A549 (cell line): ENCODE measurements around the gene UTY. TPM values are rescaled to one million over a fixed set of nuclear protein-coding genes. Genes with fewer than 3 reads are reported as not detected.
A peak's percentile ranks its signal among the peaks of the same experiment; 100 is the strongest.

Source experiments
- ATAC-seq, 2 experiments: fragments of 200-7000 bp in 1 of 2; fragments of >200 bp in 1 of 2; cut with Nextera tagmentation in 1 of 2; cut with Tn5 transposase in 1 of 2; 3 replicates each; pipeline versions ENCODE4 v1.8.0 to v1.9.1; 2018 to 2020; ENCODE audit warnings: mild to moderate bottlenecking in 1 of 2, moderate library complexity in 1 of 2
- CTCF ChIA-PET: fragments of 300-600 bp; sonication (Branson Sonifier 250); formaldehyde crosslinking; extraction: SDS; loops from one replicate; lab custom pipeline; 2021; ENCODE audit warnings: antibody characterized with exemption, inconsistent platforms; lab: Yijun Ruan, JAX
- POLR2A ChIA-PET: fragments of 350-600 bp; formaldehyde crosslinking; extraction: SDS; loops from one replicate; lab custom pipeline; 2021; ENCODE audit warnings: antibody characterized with exemption, inconsistent platforms; lab: Yijun Ruan, JAX
- DNase-seq, 2 experiments: peaks; one replicate each; pipeline versions ENCODE4 v3.0.0 to v3.0.0-alpha.2; 2011 to 2016; ENCODE audit warnings: low read depth in 1 of 2, low spot score in 1 of 2
- FAIRE-seq: peaks from 2 replicates; lab custom pipeline; 2011; peaks lifted over from hg19 to GRCh38; lab: Jason Lieb, UNC
- H3K27ac ChIP-seq, 2 experiments: fragments of >200 bp; sonication (Bioruptor Twin); formaldehyde crosslinking; 3 replicates each; pipeline ENCODE4 v1.5.1; 2016 to 2017
- H3K4me1 ChIP-seq: fragments of >200 bp; sonication (Bioruptor Twin); formaldehyde crosslinking; 3 replicates; pipeline ENCODE4 v1.6.1; 2016
- H3K4me2 ChIP-seq: fragments of >200 bp; sonication (Bioruptor Twin); formaldehyde crosslinking; 3 replicates; pipeline ENCODE4 v1.6.1; 2016
- H3K4me3 ChIP-seq: fragments of >200 bp; sonication (Bioruptor Twin); formaldehyde crosslinking; 3 replicates; pipeline ENCODE4 v1.5.1; 2016
- H3K9me3 ChIP-seq: fragments of >200 bp; sonication (Bioruptor Twin); formaldehyde crosslinking; 3 replicates; pipeline ENCODE4 v1.6.1; 2016
- CBX2 ChIP-seq: fragments of 200-600 bp; sonication (generic); IDR thresholded peaks from 2 replicates; pipeline ENCODE4 v1.6.1; 2016; ENCODE audit warnings: low read depth, mild to moderate bottlenecking, borderline replicate concordance
- CBX8 ChIP-seq: fragments of 200-600 bp; sonication (generic); IDR thresholded peaks from 2 replicates; pipeline ENCODE4 v1.6.1; 2016
- EHF ChIP-seq: fragments of 250-450 bp; sonication (Bioruptor Pico); IDR thresholded peaks from 2 replicates; pipeline ENCODE4 v1.5.0; 2020; ENCODE audit warnings: mild to moderate bottlenecking
- EP300 ChIP-seq, 2 experiments: fragments of >200 bp; sonication (Bioruptor Twin); formaldehyde crosslinking; IDR thresholded peaks; 2 replicates in 1 of 2; 3 replicates in 1 of 2; pipeline ENCODE4 v1.6.1; 2016 to 2017
- ESRRA ChIP-seq: fragments of 150-350 bp; IDR thresholded peaks from 2 replicates; pipeline ENCODE4 v1.6.1; 2014; ENCODE audit warnings: mild to moderate bottlenecking, low read length, borderline replicate concordance
- FOSB ChIP-seq: fragments of 250-450 bp; sonication (Bioruptor Pico); IDR thresholded peaks from 2 replicates; pipeline ENCODE4 v1.5.0; 2020; ENCODE audit warnings: mild to moderate bottlenecking, moderate library complexity
- FOSL2 ChIP-seq, 2 experiments: fragments of 450-650 bp in 1 of 2; fragments of >200 bp in 1 of 2; sonication (Bioruptor Twin) in 1 of 2; formaldehyde crosslinking; IDR thresholded peaks; 2 replicates each; pipeline versions ENCODE4 v1.5.0 to v1.6.1; 2016 to 2020; ENCODE audit warnings: mild to moderate bottlenecking in 1 of 2, moderate library complexity in 1 of 2
- GATA3 ChIP-seq: IDR thresholded peaks from 2 replicates; pipeline ENCODE4 v1.6.1; 2012; ENCODE audit warnings: borderline replicate concordance
- HES2 ChIP-seq: fragments of >200 bp; sonication (Bioruptor Twin); formaldehyde crosslinking; IDR thresholded peaks from 2 replicates; pipeline ENCODE4 v1.6.1; 2016
- HOXA7 ChIP-seq: fragments of 250-450 bp; sonication (Bioruptor Pico); IDR thresholded peaks from 2 replicates; pipeline ENCODE4 v1.5.0; 2020; ENCODE audit warnings: mild to moderate bottlenecking, moderate library complexity
- JUN ChIP-seq, 2 experiments: fragments of >200 bp; sonication (Bioruptor Twin); formaldehyde crosslinking; IDR thresholded peaks; 2 replicates in 1 of 2; 3 replicates in 1 of 2; pipeline ENCODE4 v1.6.1; 2016 to 2017
- MAZ ChIP-seq: fragments of 150-350 bp; IDR thresholded peaks from 2 replicates; pipeline ENCODE4 v1.6.1; 2014; ENCODE audit warnings: antibody characterized with exemption, low read depth, low read length, borderline replicate concordance
- MYC ChIP-seq: IDR thresholded peaks from 2 replicates; pipeline ENCODE4 v1.6.1; 2012; ENCODE audit warnings: mild to moderate bottlenecking, inconsistent platforms, low read length, improper control_type of control experiment, borderline replicate concordance
- NR3C1 ChIP-seq: fragments of >200 bp; sonication (Bioruptor Twin); formaldehyde crosslinking; IDR thresholded peaks from 3 replicates; pipeline ENCODE4 v1.6.1; 2017
- PHF8 ChIP-seq: fragments of 200-600 bp; sonication (generic); IDR thresholded peaks from 2 replicates; pipeline ENCODE4 v1.6.1; 2016; ENCODE audit warnings: low read depth, mild to moderate bottlenecking, antibody characterized with exemption, moderate library complexity, borderline replicate concordance
- POLR2AphosphoS2 ChIP-seq: conservative IDR thresholded peaks from 2 replicates; pipeline ENCODE4 v1.6.1; 2012; ENCODE audit warnings: low read length, improper control_type of control experiment, inconsistent platforms
- RARB ChIP-seq: fragments of 250-450 bp; sonication (Bioruptor Pico); IDR thresholded peaks from 2 replicates; pipeline ENCODE4 v1.8.0; 2021; ENCODE audit warnings: mild to moderate bottlenecking, moderate library complexity
- RCOR1 ChIP-seq: fragments of 150-350 bp; IDR thresholded peaks from 2 replicates; pipeline ENCODE4 v1.6.1; 2014; ENCODE audit warnings: antibody characterized with exemption, low read length, low read depth
- RFX5 ChIP-seq: fragments of 450-650 bp; IDR thresholded peaks from 2 replicates; pipeline ENCODE4 v1.7.1; 2014; ENCODE audit warnings: antibody characterized with exemption, mild to moderate bottlenecking, moderate library complexity
- RNF2 ChIP-seq: fragments of 200-600 bp; sonication (generic); IDR thresholded peaks from 2 replicates; pipeline ENCODE4 v1.6.1; 2016; ENCODE audit warnings: low read depth, mild to moderate bottlenecking, antibody characterized with exemption, moderate library complexity, borderline replicate concordance
- SMC3 ChIP-seq: fragments of >200 bp; sonication (Bioruptor Twin); formaldehyde crosslinking; IDR thresholded peaks from 3 replicates; pipeline ENCODE4 v1.6.1; 2018; ENCODE audit warnings: inconsistent platforms
- SREBF2 ChIP-seq: fragments of 450-650 bp; IDR thresholded peaks from 2 replicates; pipeline ENCODE4 v1.6.1; 2014; ENCODE audit warnings: mild to moderate bottlenecking, moderate library complexity
- TFCP2L1 ChIP-seq: fragments of 250-450 bp; sonication (Bioruptor Pico); IDR thresholded peaks from 2 replicates; pipeline ENCODE4 v1.5.0; 2021; ENCODE audit warnings: mild to moderate bottlenecking
- TP53 ChIP-seq: fragments of 250-450 bp; sonication (Bioruptor Pico); IDR thresholded peaks from 2 replicates; pipeline ENCODE4 v1.5.0; 2021; ENCODE audit warnings: mild to moderate bottlenecking, moderate library complexity
- ZC3H11A ChIP-seq: fragments of 450-650 bp; IDR thresholded peaks from 2 replicates; pipeline ENCODE4 v1.6.1; 2014; ENCODE audit warnings: antibody characterized with exemption, mild to moderate bottlenecking
- ZSCAN20 ChIP-seq: fragments of 250-450 bp; sonication (Bioruptor Pico); IDR thresholded peaks from 2 replicates; pipeline ENCODE4 v1.8.0; 2022; ENCODE audit warnings: mild to moderate bottlenecking, moderate library complexity
- WGBS: methylation state at CpG from one replicate; pipeline ENCODE4 v1.1.6; 2017; ENCODE audit errors: missing lambda C conversion rate; 5-methylcytosine and 5-hydroxymethylcytosine counted together
- polyA plus RNA-seq, 4 experiments: library from polyadenylated mRNA; depleted of rRNA in 3 of 4; stranded (reverse); fragments of >200 nt; fragmentation: RNase III in 1 of 4; extraction: RNeasy Plus Mini Kit Qiagen cat#74134 plus additional on column Dnase treatment in 1 of 4; gene quantifications; 2 replicates in 3 of 4; 3 replicates in 1 of 4; pipeline ENCODE4 v1.2.3, GENCODE V29; 2011 to 2017
- TF ChIP-seq, protein P1 (sequence below): IDR thresholded peaks from 2 replicates; pipeline ENCODE4 v1.6.1; 2012
- TF ChIP-seq, protein P2 (sequence below): fragments of 450-650 bp; IDR thresholded peaks from 2 replicates; pipeline ENCODE4 v1.6.1; 2014; ENCODE audit warnings: antibody characterized with exemption
- TF ChIP-seq, protein P3 (sequence below): fragments of 250-450 bp; sonication (Bioruptor Pico); IDR thresholded peaks from 2 replicates; pipeline ENCODE4 v1.5.0; 2021; ENCODE audit warnings: mild to moderate bottlenecking, moderate library complexity, borderline replicate concordance

The UTY gene
- polyA plus RNA-seq, 2 of the 4 experiments (the other 2 are of a cell fraction) = 2.9 to 12.5 TPM

- FAIRE-seq = no peak
- no peak for DNase-seq
- Histone ChIP-seq H3K27ac (no peak overlapping the region), H3K4me1 (no peaks in the 10 kb centered on the region), H3K4me2 (no peak overlapping the region), H3K4me3 (no peak overlapping the region), H3K9me3 (no peaks in the 10 kb centered on the region)
- TF ChIP-seq FOSB (CRISPR knock-in tag) (no peak), EHF (no peak), MAZ (no peak), RFX5 (no peak), EP300 (IDR thresholded peaks at IDR 0.05) (no peak), RARB (no peak), CBX2 (no peak), SREBF2 (no peak), ZC3H11A (no peak), PHF8 (no peak), NR3C1 (no peak), FOSL2 (IDR thresholded peaks at IDR 0.05) (no peak), FOSL2 (CRISPR knock-in tag; IDR thresholded peaks at IDR 0.05) (no peak), SMC3 (no peak), RNF2 (no peak), JUN (IDR thresholded peaks at IDR 0.05) (no peak), GATA3 (no peak)
- TF ChIP-seq, protein P1, sequence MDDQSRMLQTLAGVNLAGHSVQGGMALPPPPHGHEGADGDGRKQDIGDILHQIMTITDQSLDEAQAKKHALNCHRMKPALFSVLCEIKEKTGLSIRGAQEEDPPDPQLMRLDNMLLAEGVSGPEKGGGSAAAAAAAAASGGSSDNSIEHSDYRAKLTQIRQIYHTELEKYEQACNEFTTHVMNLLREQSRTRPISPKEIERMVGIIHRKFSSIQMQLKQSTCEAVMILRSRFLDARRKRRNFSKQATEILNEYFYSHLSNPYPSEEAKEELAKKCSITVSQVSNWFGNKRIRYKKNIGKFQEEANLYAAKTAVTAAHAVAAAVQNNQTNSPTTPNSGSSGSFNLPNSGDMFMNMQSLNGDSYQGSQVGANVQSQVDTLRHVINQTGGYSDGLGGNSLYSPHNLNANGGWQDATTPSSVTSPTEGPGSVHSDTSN = no peak
- TF ChIP-seq, protein P2, sequence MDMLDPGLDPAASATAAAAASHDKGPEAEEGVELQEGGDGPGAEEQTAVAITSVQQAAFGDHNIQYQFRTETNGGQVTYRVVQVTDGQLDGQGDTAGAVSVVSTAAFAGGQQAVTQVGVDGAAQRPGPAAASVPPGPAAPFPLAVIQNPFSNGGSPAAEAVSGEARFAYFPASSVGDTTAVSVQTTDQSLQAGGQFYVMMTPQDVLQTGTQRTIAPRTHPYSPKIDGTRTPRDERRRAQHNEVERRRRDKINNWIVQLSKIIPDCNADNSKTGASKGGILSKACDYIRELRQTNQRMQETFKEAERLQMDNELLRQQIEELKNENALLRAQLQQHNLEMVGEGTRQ = no peak
- WGBS = 100% methylated on average over 1 of the region's 1 CpG
- ChIA-PET CTCF (no interaction called here), POLR2A (no interaction called here)
- ATAC-seq = no peak
These were observed 246.7 kb downstream of the UTY start for GRCh38 chrY:13233118-13233517.

DNA sequence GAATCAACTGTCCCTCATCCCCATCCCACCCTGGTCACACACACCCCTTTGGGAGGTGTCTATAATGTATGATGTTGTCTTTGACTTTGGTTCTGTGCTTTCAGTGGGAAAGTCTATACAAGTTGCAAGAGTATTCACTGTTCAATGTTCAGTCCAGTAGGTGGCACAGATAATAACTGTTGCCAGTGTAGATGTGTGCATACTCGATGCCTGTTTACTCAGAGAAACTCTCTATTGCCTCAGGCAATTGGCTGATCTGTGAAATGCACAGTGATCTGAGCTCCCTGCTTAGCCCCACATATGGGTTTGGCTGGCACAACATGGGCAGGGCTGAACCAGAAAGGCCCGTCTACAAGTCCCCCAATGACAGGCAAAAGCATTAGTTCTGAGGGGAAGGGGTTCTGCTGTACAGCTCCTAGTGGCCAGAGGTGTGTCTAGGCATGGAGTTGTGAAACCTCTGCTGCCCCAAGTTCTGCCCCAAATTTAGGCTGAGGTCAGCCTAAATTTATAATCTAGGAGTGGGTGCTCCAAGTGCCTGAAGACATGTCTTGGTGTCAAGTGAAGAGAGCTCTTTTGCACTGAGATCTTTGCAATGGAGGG, 252.4 kb downstream of the UTY start:
- CTCF ChIA-PET = no interaction called here

More for the DNA sequence above, 252.4 kb downstream of the UTY start:
- FAIRE-seq (no peak), DNase-seq (peak in 1 of 2 experiments; percentile 13), ATAC-seq (peak; percentile 78 to 84; a peak in 5 of 6 replicates)
- Histone ChIP-seq H3K4me3 (no peak overlapping the region), H3K4me1 (no peaks in the 10 kb centered on the region), H3K9me3 (no peaks in the 10 kb centered on the region), H3K27ac (no peak overlapping the region), H3K4me2 (no peak overlapping the region)
- 0% methylated on average over 1 of the region's 2 CpGs for WGBS
- TF ChIP-seq RCOR1 (no peak), ZSCAN20 (no peak), RFX5 (no peak), HOXA7 (CRISPR knock-in tag) (no peak), NR3C1 (no peak), HES2 (no peak), MAZ (no peak), TP53 (CRISPR knock-in tag) (no peak), RARB (no peak), CBX8 (no peak), TFCP2L1 (CRISPR knock-in tag) (no peak), EHF (no peak), POLR2AphosphoS2 (no peak), SMC3 (no peak), PHF8 (no peak), MYC (no peak), CBX2 (no peak), ESRRA (no peak)
- TF ChIP-seq, protein P1 = no peak
- TF ChIP-seq, protein P3, sequence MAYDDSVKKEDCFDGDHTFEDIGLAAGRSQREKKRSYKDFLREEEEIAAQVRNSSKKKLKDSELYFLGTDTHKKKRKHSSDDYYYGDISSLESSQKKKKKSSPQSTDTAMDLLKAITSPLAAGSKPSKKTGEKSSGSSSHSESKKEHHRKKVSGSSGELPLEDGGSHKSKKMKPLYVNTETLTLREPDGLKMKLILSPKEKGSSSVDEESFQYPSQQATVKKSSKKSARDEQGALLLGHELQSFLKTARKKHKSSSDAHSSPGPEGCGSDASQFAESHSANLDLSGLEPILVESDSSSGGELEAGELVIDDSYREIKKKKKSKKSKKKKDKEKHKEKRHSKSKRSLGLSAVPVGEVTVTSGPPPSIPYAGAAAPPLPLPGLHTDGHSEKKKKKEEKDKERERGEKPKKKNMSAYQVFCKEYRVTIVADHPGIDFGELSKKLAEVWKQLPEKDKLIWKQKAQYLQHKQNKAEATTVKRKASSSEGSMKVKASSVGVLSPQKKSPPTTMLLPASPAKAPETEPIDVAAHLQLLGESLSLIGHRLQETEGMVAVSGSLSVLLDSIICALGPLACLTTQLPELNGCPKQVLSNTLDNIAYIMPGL (CRISPR knock-in tag) = no peak
- POLR2A ChIA-PET = no interaction called here
